Parathyroid adenoma (tissue), 2 donors: ENCODE measurements around the gene MEF2D.

ENCODE experiments used
- H2AFZ ChIP-seq: fragments of 300-600 bp; sonication (generic); one replicate; pipeline ENCODE4 v1.7.0; 2017; ENCODE audit warnings: antibody characterized with exemption, mild to moderate bottlenecking
- H3K27ac ChIP-seq: fragments of 300-600 bp; sonication (generic); one replicate; pipeline ENCODE4 v1.7.0; 2017
- H3K27me3 ChIP-seq: fragments of 300-600 bp; sonication (generic); one replicate; pipeline ENCODE4 v1.7.0; 2017; ENCODE audit warnings: low read length; ENCODE audit not compliant: control insufficient read depth, insufficient read depth
- H3K36me3 ChIP-seq: fragments of 300-600 bp; sonication (generic); one replicate; pipeline ENCODE4 v1.7.0; 2017; ENCODE audit warnings: low read length; ENCODE audit not compliant: control insufficient read depth, insufficient read depth
- H3K4me1 ChIP-seq: fragments of 300-600 bp; sonication (generic); one replicate; pipeline ENCODE4 v1.7.0; 2017; ENCODE audit warnings: control low read depth
- H3K4me2 ChIP-seq: fragments of 300-600 bp; sonication (generic); one replicate; pipeline ENCODE4 v1.7.0; 2017; ENCODE audit warnings: low read length
- H3K4me3 ChIP-seq: fragments of 300-600 bp; sonication (generic); one replicate; pipeline ENCODE4 v1.7.0; 2017; ENCODE audit warnings: low read depth, low read length
- H3K79me2 ChIP-seq: fragments of 300-600 bp; sonication (generic); one replicate; pipeline ENCODE4 v1.7.0; 2017; ENCODE audit warnings: control low read depth
- H3K9ac ChIP-seq: fragments of 300-600 bp; sonication (generic); one replicate; pipeline ENCODE4 v1.7.0; 2017; ENCODE audit warnings: mild to moderate bottlenecking
- H3K9me3 ChIP-seq: fragments of 300-600 bp; sonication (generic); one replicate; pipeline ENCODE4 v1.7.0; 2017; ENCODE audit warnings: low read length; ENCODE audit not compliant: control insufficient read depth
- CTCF ChIP-seq: fragments of 300-600 bp; sonication (generic); IDR thresholded peaks from one replicate; pipeline ENCODE4 v1.7.0; 2017; ENCODE audit warnings: antibody characterized with exemption, mild to moderate bottlenecking
- donor health status: primary hyperparathyroidism.

Gene MEF2D

GRCh38 chr1:156475568-156476500 lies 24.7 kb downstream of the MEF2D start:
- Histone ChIP-seq H3K4me2 (no peak overlapping the region), H3K4me3 (no peak overlapping the region), H2AFZ (no peak overlapping the region), H3K27me3 (no peaks in the 10 kb centered on the region), H3K36me3 (no peaks in the 10 kb centered on the region), H3K27ac (no peak overlapping the region), H3K79me2 (peaks cover 23% of the 10 kb centered on the region), H3K9ac (no peak overlapping the region), H3K9me3 (no peaks in the 10 kb centered on the region), H3K4me1 (peaks cover under 1% of the 10 kb centered on the region)
- TF ChIP-seq CTCF: no peak

- Histone ChIP-seq H3K9me3 (no peaks in the 10 kb centered on the region), H3K36me3 (no peaks in the 10 kb centered on the region), H3K4me3 (no peak overlapping the region), H3K4me2 (no peak overlapping the region), H3K9ac (no peak overlapping the region), H3K27me3 (no peaks in the 10 kb centered on the region), H2AFZ (no peak overlapping the region), H3K79me2 (peaks cover 16% of the 10 kb centered on the region), H3K27ac (no peak overlapping the region), H3K4me1 (no peaks in the 10 kb centered on the region)
- no peak for TF ChIP-seq CTCF
Observed at GRCh38 chr1:156474966-156475365, 25.6 kb downstream of the MEF2D start.

- Histone ChIP-seq H3K9me3 (no peaks in the 10 kb centered on the region), H3K27ac (no peak overlapping the region), H3K79me2 (peaks cover 4% of the 10 kb centered on the region), H3K36me3 (no peaks in the 10 kb centered on the region), H3K27me3 (no peaks in the 10 kb centered on the region), H3K9ac (no peak overlapping the region), H2AFZ (no peak overlapping the region), H3K4me2 (no peak overlapping the region), H3K4me3 (no peak overlapping the region), H3K4me1 (no peaks in the 10 kb centered on the region)
- TF ChIP-seq CTCF: no peak
Observed at GRCh38 chr1:156471496-156472490, 28.8 kb downstream of the MEF2D start.

- H3K9ac ChIP-seq: no peak overlapping the region
- H3K4me1 ChIP-seq: no peaks in the 10 kb centered on the region
- H3K27ac ChIP-seq: no peak overlapping the region
- no peak overlapping the region for H2AFZ ChIP-seq
- no peaks in the 10 kb centered on the region for H3K79me2 ChIP-seq
- no peaks in the 10 kb centered on the region for H3K36me3 ChIP-seq
- TF ChIP-seq CTCF: no peak
- no peak overlapping the region for H3K4me3 ChIP-seq
- no peak overlapping the region for H3K4me2 ChIP-seq
- no peaks in the 10 kb centered on the region for H3K27me3 ChIP-seq
- H3K9me3 ChIP-seq: no peaks in the 10 kb centered on the region
Observed at GRCh38 chr1:156470473-156470872, 30.1 kb downstream of the MEF2D start.
